ENCODE measurements around the gene CHTF18.

CHTF18 gene

DNA sequence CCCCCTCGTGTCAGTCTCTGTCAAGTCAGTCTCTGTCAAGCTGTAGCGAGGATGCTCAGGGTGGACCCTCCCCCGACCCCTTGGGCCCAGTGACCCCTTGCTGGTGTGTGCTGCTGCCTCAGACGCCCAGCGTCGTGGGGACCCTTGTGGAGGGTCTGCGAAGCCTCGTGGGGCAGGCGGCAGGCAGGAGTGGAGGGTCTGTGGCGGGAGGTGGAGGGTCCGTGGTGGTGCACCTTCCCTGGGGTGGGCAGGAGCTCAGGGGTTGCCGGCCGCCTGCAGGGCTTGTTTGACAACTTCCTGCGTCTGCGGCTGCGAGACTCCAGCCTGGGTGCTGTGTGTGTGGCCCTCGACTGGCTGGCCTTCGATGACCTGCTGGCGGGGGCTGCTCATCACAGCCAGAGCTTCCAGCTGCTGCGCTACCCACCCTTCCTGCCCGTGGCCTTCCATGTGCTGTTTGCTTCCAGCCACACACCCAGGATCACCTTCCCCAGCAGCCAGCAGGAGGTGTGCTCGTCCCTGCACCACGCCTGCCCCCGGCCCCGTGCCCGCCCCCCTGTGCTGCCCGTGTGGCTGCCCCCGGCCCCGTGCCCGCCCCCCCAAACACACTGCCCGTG is 6.5 kb downstream of the CHTF18 start:
- DNase-seq: no peak

DNA sequence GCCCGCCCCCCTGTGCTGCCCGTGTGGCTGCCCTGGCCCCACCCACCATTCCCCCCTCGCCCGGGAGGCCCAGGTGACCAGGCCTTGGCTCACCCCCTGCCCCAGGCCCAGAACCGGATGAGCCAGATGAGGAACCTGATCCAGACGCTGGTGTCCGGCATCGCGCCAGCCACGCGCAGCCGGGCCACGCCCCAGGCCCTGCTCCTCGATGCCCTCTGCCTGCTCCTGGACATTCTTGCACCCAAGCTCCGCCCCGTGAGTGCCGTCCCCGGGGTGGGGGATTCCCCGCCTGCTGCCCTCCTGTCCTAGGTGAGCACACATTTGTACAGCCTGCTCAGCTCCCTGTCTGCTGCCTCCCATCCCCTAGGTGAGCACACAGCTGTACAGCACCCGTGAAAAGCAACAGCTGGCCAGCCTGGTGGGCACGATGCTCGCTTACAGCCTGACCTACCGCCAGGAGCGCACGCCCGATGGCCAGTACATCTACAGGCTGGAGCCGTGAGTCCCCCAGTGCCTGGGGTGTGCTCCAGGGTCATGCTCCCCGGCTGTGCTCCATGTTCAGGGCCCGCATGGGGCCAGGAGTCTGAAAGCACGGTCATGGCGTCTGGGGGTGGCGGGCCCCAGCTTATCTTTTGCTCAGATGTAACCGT is 7.3 kb downstream of the CHTF18 start:
- no peak for DNase-seq

DNA sequence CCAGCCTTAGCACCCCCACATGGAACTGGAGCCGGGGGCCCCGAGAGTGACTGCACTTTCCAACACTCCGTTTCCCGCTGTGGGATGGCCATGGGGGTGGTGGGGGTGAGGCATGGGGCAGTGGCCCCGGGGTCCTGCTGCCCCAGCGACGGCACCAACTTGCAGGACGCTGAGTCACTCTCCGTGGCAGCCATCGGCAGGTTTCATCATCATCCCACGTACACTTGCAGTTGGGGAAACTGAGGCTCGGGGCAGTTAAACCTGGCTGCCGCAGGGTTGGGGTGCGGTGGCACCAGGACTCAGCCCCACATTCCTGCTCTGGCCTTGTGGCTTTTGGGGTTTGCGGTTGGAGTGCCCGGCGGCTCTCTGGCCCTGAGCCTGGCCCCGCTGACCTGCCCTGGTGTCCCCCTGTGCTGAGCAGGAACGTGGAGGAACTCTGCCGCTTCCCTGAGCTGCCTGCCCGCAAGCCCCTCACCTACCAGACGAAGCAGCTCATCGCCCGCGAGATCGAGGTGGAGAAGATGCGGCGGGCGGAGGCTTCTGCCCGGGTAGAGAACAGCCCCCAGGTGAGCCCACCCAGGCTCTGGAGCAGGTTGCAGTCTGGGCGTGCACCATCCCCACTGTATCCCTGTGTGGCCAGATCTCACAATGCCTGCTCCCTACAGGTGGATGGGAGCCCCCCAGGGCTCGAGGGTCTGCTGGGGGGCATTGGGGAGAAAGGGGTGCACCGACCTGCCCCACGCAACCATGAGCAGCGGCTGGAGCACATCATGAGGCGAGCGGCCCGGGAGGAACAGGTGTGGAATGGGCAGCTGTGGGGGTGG is 8.1 kb downstream of the CHTF18 start:
- no peak for DNase-seq

DNA sequence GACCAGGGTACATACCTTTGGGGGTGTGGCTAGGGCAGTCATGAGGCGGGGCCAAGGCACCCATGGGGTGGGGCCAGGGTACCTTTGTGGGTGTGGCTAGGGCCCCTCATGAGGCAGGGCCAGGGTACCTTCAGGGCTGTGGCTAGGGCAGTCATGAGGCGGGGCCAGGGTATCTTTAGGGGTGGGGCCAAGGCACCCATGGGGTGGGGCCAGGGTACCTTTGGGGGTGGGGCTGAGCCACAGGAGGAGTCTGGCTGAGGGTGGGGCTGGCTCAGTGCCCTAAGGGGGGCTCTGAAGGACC is 8.7 kb downstream of the CHTF18 start:
- DNase-seq: peak; percentile 56

DNA sequence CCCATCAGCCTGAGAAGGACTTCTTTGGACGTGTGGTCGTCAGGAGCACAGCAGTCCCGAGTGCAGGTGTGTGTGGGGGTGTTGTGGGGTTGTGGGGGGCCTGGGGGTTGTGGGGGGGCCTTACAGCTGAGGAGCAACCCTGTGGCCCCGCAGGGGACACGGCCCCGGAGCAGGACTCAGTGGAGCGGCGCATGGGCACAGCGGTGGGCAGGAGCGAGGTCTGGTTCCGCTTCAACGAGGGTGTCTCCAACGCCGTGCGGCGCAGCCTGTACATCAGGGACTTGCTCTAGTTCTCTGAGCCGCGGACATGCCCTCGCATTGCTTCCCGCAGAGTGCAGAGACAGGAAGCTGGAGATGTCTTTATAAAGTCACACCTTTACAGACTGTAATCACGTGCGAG is 9.3 kb downstream of the CHTF18 start:
- DNase-seq: no peak

DNA sequence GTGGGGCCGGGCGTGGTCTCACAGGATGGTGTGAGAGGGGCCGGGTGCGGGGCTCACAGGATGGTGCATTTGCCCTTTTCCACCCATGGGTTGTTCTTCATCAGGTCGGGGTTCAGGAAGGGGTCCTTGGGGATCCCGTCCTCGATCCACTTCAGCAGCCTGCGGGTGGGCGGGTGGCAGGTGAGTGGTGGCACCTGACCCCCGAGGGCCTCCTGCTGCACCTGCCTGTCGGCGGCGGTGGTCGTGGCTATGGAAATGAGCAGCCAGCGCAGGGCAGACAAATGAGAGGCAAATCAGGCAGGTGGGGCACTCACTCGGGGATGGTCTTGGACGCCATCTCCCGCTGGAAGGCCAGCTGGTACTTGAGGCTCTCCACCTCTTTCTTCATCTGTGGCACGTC is 10.2 kb downstream of the CHTF18 start:
- no peak for DNase-seq

DNA sequence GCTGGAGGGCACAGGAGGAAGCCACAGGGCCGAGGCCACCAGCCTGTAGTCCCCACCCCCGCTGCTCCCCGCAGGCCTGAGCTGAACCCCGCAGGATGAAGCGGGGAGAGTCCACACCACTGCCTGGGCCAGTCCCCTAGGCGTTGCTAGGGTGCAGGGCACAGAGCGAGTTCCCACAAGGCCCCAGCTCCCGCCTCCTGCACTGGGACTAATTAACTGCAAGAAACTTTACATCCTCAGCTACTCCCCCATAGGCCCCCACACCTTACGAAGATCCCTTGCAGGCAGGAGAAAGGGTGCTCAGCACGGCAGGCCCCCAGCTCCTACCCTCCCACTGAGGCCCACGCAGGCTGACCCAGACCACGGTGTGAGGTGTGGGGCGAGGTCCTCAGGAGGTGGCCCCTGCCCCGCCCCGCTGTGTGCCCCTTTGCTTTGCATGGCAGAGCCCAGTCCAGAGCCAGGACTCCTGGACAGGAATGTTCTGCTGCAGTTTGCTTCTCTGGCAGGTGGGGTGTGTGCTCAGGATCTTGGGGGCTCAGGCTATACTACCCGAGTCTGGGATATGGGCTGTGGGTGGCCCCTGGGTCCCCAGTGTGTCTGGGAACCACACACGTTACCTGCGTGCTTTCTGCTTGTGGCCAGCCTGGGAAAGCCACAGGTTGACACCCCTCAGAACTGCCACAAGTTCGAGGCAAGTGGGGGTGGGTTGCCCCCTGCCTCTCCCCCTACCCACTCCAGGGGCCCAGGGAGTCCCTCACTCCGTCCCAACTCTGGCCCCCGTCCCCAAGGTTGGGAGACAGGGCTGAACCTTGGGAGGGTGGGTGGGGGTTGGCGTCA is 10.9 kb downstream of the CHTF18 start:
- no peak for DNase-seq

DNA sequence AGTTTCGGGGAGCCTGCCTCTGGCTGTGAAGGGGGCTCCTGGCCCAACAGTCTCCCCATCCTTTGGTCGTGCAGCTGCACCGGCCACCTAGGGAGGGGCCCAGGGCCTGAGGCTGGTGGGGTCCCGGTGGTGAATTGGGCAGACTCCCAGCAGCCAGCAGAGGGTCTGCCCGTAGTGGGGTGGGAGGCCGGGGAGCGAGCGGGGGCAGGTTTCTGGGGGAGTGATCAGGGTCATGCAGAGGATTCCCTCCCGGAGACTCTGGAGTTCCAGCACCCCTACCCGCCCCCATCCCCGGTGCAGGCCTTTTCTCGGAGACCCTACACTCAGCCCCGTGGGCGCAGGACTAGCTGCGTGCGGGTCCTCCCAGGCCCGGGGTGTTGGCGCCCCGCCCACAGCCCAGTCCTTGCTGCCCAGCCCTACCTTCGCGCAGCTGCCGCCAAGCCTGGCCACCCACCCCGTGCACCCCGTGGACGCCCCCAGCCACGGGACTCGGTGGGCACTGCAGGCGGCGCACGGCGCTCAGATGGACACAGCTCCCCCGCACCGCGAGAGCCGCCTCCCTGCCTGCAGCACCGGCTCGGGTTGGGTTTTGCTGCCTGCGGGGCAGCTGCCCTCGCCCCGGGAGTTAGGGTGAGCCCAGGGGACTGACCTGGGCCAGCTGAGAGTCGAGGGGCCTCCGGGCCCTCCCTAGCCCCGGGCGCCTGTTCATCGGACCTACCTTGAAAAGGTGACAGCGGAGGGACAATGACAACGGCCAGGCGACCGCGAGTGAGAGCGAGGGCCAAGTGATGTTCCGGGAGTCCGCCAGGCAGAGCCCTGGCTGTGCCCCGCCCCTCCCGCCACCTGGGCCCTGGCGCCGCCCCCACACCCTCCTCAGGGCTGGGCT is 11.8 kb downstream of the CHTF18 start, which contains the start of gene GNG13:
Gene GNG13, minus strand, starts transcription at position 787 of the 886 bp plus-strand sequence. CDS start 1,657 bp downstream, outside the sequence.
- no peak for DNase-seq

DNA sequence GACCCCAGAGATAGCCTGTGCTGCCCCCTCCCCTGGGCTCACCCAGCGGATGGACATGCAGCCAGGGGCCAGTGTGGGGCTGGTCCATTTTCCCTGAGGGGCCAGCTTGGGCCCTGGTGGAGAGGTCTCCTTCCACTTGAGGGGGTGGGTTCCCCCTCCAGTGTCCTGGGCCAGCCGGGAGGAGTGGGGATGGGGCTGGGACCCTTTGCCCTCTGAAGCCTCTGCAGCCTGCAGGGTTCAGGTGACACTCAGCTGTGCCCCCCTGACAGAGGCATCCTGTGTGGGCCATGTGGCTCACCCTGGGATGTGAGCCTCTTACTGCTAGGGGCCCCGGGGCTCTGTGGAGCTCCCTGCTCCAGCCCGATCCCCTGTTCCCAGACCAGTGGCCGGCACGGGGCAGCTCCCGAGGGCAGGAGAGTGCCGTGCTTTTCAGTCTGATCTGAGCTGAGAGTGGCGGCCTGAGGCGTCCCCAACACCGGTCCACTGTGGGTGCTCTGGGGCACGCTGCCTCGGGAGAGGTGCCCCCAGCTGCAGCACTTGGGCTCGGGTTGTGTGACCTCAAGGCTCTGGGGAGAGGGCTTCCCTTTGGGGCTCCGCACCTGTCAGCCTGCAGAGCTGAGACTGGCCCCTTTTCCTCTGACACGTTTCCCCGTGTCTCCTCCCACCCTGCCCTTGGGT is 12.6 kb downstream of the CHTF18 start:
- no peak for DNase-seq

DNA sequence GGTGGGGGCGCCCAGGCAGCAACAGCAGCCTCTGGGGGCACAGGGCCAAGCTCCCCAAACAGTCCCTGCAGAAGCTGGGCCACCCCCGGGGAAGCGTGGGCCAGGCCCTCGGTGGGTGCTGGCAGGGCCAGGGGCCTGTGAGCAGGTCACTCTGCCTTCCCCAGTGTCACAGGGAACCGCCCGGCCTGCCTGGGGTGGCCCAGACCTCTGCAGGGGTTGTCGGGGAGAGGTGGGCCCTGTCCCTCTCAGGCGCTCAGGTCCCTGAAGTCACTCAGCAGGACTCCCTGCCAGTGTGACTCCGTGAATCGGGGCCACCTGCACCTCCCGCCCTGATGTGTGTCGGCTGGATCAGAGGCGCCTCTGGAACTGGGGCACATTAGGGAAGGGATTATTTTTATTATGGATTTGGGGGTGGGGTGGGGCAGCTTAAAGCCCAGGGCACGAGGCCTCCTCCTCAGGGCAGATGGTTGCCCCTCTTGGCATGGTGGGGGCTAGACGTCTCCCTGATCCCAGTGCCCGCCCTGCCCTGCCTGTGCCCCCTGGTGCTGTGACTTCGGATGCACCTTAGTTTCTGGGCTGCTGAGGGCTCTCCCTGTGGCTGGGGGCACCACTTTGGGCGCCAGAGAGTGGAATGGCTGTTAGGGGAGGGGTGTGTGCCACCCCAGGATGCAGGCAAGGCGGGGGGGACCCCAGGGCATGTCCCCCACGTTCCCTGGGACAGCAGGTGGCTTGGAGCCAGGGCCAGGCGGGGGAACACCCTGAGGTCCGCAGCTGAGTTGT is 13.4 kb downstream of the CHTF18 start:
- no peak for DNase-seq

DNA sequence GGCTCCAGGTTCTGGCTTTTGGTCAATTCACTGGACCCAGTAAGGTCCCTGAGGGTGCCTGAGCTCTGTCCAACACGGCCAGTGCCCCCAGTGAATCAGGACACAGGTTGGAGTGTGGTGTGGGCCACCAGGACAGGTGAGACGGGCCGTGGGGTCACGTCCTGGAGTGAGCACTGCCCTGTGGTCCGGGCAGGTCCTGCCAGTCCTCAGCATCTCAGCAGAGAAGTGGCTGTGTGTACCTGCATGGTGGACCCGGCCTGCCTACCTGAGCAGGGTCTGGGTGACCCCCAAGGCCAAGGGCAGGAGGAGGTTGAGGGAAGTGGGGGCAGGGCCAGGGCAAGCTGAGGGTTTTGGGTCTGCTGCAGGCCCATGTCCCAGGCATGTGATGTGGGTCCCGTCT is 14.0 kb downstream of the CHTF18 start:
- no peak for DNase-seq

DNA sequence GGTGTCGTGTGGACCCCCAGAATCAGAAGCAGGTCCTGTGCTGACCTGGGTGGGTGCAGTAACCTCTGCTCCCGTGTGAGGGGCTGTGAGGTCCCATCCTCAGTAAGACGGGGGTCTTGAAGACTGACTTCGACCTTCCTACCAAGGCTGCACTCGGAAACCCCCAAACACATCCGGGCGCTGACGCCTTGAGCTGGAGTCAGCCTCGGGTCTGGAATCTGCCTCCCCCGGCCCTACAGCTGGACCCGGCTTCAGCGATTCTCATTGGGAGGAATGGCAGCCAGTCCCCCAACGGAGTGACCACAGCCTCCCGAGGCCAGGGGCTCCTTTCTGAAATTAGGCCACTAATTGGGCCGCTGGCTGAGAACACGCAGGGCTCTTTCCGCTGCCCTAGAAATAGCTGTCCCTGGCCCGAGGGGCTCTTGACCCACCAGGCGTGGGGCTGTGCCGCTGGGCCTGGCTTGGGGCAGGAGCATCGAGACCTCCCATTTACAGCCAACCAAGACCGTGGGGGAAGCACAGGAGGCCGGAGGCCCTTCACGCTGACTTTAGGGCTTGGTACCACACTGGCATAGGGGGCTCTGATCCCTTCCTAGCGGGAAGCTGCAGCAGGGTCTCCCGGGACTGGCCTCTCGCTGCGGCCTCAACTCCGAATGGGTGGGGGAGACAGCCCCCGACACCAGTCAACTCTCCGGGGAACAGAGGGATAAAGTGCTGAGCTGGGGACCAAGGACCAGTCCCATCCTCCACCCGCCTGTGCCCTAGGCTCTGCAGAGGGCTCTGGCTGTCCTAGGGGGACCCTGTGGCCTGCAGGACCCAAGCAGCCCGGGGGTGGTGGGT is 14.7 kb downstream of the CHTF18 start:
- DNase-seq: no peak

DNA sequence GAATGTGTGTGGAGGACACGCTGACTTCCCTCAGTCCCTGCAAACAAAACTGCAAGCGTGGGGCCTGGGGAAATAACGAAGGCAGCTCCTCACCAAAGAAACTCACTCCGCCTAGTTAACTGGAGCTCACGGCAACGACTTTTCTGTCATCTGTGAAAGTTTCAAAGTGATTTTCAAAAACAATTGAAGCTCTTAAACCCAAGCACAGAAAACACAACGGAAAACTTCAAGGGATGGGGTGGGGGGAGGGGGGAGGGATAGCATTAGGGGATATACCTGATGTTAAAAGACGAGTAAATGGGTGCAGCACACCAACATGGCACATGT is 15.3 kb downstream of the CHTF18 start:
- DNase-seq: no peak

DNA sequence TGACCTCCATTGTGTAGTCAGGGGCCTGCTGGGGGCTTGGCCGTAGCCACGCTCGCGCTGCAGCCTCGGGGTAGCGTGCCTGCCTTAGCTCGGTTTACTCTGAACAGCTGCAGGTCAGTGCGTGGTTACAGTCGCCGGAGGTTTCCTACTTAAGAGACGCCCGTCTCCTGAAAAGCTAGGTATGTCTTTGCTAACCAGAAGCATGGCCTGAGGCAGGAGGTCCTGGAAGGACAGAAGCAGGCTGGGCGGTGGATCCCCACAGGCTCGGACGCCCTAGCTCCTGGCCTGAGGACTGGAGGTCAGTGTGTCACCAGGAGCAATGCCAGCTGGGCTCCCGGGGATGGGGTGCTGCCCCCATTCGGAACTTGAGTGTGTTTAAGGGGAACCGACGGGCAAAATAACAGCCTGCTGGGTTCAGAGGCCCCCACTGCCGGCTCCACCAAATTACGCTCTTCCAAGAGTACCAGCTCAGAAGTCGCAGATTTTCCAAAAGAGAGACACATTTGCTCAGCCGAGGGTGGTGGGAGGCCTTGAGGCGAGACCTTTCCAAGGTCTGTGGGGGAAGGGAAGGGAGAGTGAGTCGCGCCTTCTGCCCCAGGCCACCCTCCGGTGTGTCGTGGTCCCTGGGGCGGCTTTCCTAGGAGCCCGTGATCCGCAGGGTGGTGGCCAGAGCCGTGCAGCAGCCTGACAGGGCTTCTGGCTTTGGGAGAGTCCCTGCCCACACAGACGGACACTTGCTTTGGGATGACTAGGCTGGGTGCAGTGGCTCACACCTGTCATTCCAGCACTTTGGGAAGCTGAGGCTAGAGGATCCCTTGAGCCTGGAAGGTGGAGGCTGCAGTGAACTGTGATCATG is 16.0 kb downstream of the CHTF18 start:
- DNase-seq: no peak

DNA sequence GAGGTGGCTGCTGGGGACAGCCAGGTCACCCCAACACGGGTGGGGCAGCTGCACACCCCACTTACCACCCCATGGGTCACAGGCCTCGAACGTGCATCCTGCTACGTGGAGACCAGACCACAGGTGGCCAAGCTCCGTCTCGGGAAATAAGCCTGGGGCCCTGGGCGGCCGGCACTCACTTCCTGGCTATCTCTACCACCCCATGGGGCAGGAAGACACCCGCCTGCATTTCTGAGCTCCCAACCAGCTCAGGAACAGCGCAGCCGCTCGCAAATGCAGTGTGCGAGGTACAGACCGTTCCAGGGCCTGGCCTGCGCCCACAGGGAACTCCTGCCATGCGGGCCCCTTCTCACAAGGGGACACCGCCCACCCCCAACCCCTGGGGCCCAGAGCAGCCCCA is 17.1 kb downstream of the CHTF18 start:
- DNase-seq: no peak

DNA sequence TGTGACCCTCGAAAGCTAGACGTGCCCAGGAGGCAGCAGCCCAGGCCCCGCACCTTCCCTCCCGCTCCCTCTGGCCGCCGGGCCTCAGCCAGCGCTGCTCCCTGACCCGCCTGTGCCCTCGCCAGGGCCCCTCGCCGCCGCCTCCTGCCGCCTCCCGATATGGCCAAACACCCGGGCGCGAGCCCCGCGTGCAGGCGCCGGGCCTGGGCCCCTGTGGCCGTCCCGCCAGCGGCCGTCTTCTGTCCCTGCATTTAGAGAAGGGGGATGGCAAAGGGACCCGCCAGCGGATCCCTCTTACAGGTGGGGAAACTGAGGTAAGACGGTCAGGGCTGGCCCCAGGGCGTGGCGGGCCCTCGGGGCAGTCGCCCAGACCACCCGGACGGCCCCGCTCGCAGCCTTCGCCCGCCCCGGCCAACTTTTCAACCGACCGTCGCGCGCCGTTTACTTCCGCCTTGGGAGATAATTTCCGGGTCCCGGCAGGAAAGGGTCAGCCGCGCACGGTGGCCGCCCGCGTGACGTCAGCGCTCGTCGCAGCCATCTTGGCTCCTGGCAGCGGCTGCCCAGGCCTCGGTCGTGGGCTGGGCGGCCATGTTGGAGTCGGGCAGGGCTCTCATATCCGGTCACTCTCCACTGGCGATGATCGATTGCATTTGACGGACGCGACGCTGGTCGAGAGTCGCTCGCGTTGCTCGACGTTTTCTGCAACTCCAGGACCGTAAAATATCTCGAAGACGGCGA is 19.1 kb downstream of the CHTF18 start:
- DNase-seq: peak; percentile 92

DNA sequence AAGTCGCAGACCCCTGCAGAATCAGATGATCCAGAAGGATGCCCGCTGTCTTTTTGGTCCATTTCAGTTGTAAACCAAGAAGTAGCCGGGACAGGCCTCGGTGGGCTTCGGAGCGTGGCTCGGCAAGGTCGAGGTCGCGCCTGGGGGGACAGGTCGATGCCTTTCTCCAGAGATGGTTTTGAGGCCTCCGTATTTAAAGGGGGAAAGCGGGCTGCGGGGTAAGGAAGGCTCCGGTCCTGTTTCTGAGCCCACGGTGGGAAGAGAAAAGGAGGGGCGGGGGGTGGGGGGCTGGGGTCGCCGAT is 19.6 kb downstream of the CHTF18 start:
- DNase-seq: no peak

DNA sequence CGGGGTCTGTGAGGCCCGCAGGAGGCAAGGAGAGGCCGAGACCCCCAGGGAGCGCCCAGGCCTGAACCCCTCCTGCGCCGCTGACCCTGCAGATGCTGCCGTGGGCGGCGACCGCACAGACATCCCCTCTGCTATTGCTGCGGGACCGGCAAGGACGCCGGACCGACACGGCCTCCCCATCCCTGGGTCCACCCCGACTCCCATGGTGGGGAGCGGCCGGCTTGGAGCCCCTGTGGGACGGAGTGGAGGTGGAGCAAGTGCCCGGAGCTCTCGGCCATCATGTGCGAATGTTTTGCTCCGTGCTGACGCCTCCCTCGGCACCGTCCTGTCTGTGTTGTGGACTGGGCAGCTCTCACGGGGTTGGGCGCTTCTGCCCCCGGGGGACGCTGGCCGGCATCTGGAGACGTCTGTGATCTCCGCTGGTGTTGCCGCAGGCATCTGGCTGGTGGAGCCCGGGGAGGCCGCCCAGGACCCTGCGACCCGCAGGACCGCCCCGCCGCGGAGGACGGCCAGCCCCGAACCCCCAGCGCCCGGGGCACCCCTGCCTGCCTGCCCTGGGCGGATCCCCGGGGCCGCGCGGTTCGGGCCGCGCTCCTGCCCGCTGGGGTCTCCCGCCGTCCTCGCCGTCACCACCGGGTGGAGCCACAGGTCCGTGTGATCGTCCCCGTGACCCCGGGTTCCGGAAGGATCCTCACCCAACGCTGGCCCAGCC is 24.9 kb downstream of the CHTF18 start:
- peak; percentile 73 for DNase-seq

Data from stimulated activated CD4-positive, alpha-beta T cell treated with anti-CD3 and anti-CD28 coated beads, Interleukin-15, amount 100 ng/mL, for 24 hours (primary cell).